Trophoblast cell (in vitro differentiated cells and primary cell): ENCODE results near the gene PLCH1.
A peak's percentile ranks its signal among the peaks of the same experiment; 100 is the strongest.

Experiments used
- DNase-seq, 2 donors: peaks; one replicate each; pipeline ENCODE4 v3.0.0-alpha.2; 2016
- H2AFZ ChIP-seq: 2 replicates; pipeline ENCODE4 v1.6.1; 2013; ENCODE audit warnings: low read length, moderate library complexity, mild to moderate bottlenecking; ENCODE audit not compliant: insufficient read depth, poor library complexity
- H2AK5ac ChIP-seq: 2 replicates; pipeline ENCODE4 v1.6.1; 2013; ENCODE audit warnings: mild to moderate bottlenecking, low read length
- H2BK120ac ChIP-seq: 2 replicates; pipeline ENCODE4 v1.6.1; 2013; ENCODE audit warnings: low read length, mild to moderate bottlenecking, moderate library complexity; ENCODE audit not compliant: insufficient read depth, poor library complexity
- H2BK12ac ChIP-seq: 2 replicates; pipeline ENCODE4 v1.6.1; 2013; ENCODE audit warnings: mild to moderate bottlenecking, low read length, moderate library complexity
- H2BK5ac ChIP-seq: 2 replicates; pipeline ENCODE4 v1.6.1; 2013; ENCODE audit warnings: low read length, low read depth, moderate library complexity, mild to moderate bottlenecking; ENCODE audit not compliant: poor library complexity
- H3K14ac ChIP-seq: 2 replicates; pipeline ENCODE4 v1.6.1; 2013; ENCODE audit warnings: mild to moderate bottlenecking, low read length
- H3K18ac ChIP-seq: 2 replicates; pipeline ENCODE4 v1.6.1; 2013; ENCODE audit warnings: mild to moderate bottlenecking, low read length
- H3K23ac ChIP-seq: 2 replicates; pipeline ENCODE4 v1.6.1; 2013; ENCODE audit warnings: low read length
- H3K27ac ChIP-seq: 2 replicates; pipeline ENCODE4 v1.5.1; 2013; ENCODE audit warnings: low read depth, mild to moderate bottlenecking, inconsistent platforms, low read length, moderate library complexity
- H3K27me3 ChIP-seq: 2 replicates; pipeline ENCODE4 v1.6.1; 2013; ENCODE audit warnings: inconsistent platforms, mild to moderate bottlenecking, low read length, moderate library complexity; ENCODE audit not compliant: insufficient read depth
- H3K36me3 ChIP-seq, 2 experiments: 1 replicate in 1 of 2; 2 replicates in 1 of 2; pipeline ENCODE4 v1.6.1; 2013; ENCODE audit warnings: low read length in 2 of 2, mild to moderate bottlenecking in 2 of 2, moderate library complexity in 1 of 2; ENCODE audit not compliant: insufficient read depth in 2 of 2, control insufficient read depth in 1 of 2
- H3K4ac ChIP-seq: 2 replicates; pipeline ENCODE4 v1.6.1; 2013; ENCODE audit warnings: low read depth, mild to moderate bottlenecking, low read length, moderate library complexity
- H3K4me1 ChIP-seq, 2 experiments: 1 replicate in 1 of 2; 2 replicates in 1 of 2; pipeline ENCODE4 v1.6.1; 2013; ENCODE audit warnings: low read length in 2 of 2, mild to moderate bottlenecking in 2 of 2, moderate library complexity in 1 of 2; ENCODE audit not compliant: insufficient read depth in 2 of 2, control insufficient read depth in 1 of 2
- H3K4me2 ChIP-seq: 2 replicates; pipeline ENCODE4 v1.6.1; 2013; ENCODE audit warnings: inconsistent platforms, mild to moderate bottlenecking, low read length, moderate library complexity
- H3K4me3 ChIP-seq: 2 replicates; pipeline ENCODE4 v1.5.1; 2013; ENCODE audit warnings: mild to moderate bottlenecking, low read depth, low read length, inconsistent platforms
- H3K79me1 ChIP-seq: one replicate; pipeline ENCODE4 v1.6.1; 2013; ENCODE audit warnings: low read length
- H3K79me2 ChIP-seq: 2 replicates; pipeline ENCODE4 v1.6.1; 2013; ENCODE audit warnings: low read length, mild to moderate bottlenecking; ENCODE audit not compliant: control insufficient read depth, insufficient read depth, poor library complexity
- H3K9ac ChIP-seq: 2 replicates; pipeline ENCODE4 v1.6.1; 2013; ENCODE audit warnings: mild to moderate bottlenecking, low read length
- H3K9me3 ChIP-seq: 2 replicates; pipeline ENCODE4 v1.6.1; 2013; ENCODE audit warnings: low read depth, mild to moderate bottlenecking, control low read depth, inconsistent platforms, low read length; ENCODE audit not compliant: insufficient read depth
- H4K12ac ChIP-seq: 2 replicates; pipeline ENCODE4 v1.6.1; 2013; ENCODE audit warnings: low read depth, mild to moderate bottlenecking, low read length, moderate library complexity
- H4K8ac ChIP-seq: 2 replicates; pipeline ENCODE4 v1.6.1; 2013; ENCODE audit warnings: low read depth, mild to moderate bottlenecking, low read length, moderate library complexity
- H4K91ac ChIP-seq: one replicate; pipeline ENCODE4 v1.6.1; 2013; ENCODE audit warnings: low read depth, mild to moderate bottlenecking, low read length, moderate library complexity
- WGBS: extraction: QIAGEN DNeasy Blood & Tissue Kit; methylation state at CpG from one replicate; pipeline ENCODE4 v1.1.7; 2013; ENCODE audit warnings: missing lambda C conversion rate; ENCODE audit not compliant: insufficient read length, insufficient coverage; ENCODE audit errors: extremely low coverage; 5-methylcytosine and 5-hydroxymethylcytosine counted together

PLCH1 gene

DNA sequence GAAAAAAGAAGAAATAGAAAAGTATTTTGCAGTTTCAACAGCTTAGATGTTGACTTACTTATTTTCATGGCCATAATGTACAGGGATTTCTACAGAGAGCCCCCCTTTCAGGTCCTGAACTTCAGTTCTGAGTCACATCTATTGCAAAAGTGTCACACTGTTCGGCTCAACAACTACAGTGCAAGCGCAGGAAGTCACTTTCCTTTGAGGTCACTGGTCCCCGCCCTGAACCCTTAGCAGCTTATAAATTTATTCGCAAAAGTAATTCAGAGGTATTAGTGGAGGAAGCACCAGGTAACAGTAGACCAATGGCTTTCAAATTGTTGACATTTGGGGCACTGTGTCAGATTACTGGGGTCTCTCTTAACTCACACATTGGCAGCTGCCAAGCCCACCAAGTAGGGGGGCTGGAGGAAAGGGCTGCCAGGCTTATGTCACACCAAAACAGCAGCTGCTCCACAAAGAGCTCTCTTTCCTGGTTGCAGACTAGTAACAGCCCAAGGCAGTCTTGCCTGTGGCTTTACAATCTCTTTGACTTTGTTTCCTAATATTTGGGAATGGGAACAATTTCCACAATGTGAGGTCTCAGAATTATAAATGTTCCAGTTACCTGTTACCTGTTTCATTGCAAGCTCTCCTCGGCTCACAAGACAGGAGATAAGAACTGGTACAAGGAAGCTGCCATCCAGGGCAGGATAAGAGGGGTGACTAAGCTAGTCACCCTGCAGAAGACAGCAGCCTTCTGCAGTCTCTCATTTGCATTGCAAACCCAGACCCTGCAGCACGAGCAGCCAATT, 321.1 kb downstream of the PLCH1 start:
- H3K4ac ChIP-seq: peak overlapping the region; percentile 58
- H2BK5ac ChIP-seq: peak overlapping the region; percentile 64
- no peaks in the 10 kb centered on the region for H3K9me3 ChIP-seq
- H3K23ac ChIP-seq: no peak overlapping the region
- peak overlapping the region; percentile 93 for H4K91ac ChIP-seq
- no peak overlapping the region for H2AFZ ChIP-seq
- peak overlapping the region; percentile 77 for H3K14ac ChIP-seq
- no peak overlapping the region for H3K18ac ChIP-seq
- peak overlapping the region; percentile 79 for H4K8ac ChIP-seq
- peak overlapping the region; percentile 0 for H3K4me2 ChIP-seq
- H2AK5ac ChIP-seq: no peak overlapping the region
- H2BK12ac ChIP-seq: peak overlapping the region; percentile 23
- H3K27me3 ChIP-seq: no peaks in the 10 kb centered on the region
- no peak overlapping the region for H4K12ac ChIP-seq
- peak overlapping the region; percentile 89 for H3K27ac ChIP-seq
- peaks cover 2% of the 10 kb centered on the region for H3K79me2 ChIP-seq
- peak overlapping the region; percentile 72 for H2BK120ac ChIP-seq
- H3K4me3 ChIP-seq: no peak overlapping the region
- WGBS: no CpG with 5 or more reads among the region's 6 CpGs
- peaks cover 11% of the 10 kb centered on the region for H3K79me1 ChIP-seq
- no peaks in the 10 kb centered on the region for H3K36me3 ChIP-seq
- peaks cover 10 to 13% of the 10 kb centered on the region in 2 experiments for H3K4me1 ChIP-seq
- no peak overlapping the region for H3K9ac ChIP-seq
- peak in 1 of 2 donors; percentile 94 for DNase-seq

DNA sequence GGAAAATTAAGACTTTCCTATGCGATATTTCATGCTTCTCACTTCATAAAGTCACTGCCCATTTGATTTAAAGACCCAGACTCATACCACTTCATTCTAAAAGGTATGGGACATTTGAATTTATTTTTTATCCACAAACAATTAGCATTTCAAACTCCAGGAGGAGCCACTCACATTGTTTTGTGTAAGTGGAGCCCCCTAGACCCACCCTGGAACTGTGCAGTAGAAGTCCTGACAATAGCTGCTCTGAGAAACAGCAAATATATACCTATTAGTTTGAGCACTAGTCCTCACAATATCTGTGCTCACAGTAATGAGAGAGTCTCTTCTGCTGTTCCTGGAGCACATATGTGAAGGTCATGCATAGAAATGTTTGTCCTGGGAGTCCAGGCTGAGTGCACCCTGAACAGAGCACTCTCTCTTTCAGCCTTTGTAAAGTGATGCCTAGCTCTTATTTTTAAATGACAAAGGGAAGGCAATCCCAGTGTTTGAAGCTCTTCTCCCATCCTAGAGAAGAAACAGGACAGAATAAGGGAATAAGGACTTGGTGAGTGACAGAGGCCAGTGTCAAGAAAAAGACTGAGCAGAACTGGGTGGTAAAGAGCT, 323.9 kb downstream of the PLCH1 start:
- no peak overlapping the region for H2BK120ac ChIP-seq
- no peak overlapping the region for H3K9ac ChIP-seq
- H3K4me2 ChIP-seq: no peak overlapping the region
- no peak overlapping the region for H2AFZ ChIP-seq
- H4K12ac ChIP-seq: no peak overlapping the region
- no peak overlapping the region for H3K18ac ChIP-seq
- H2BK5ac ChIP-seq: no peak overlapping the region
- no peak overlapping the region for H3K4ac ChIP-seq
- H3K4me1 ChIP-seq: peaks cover 6 to 9% of the 10 kb centered on the region in 2 experiments
- no peak overlapping the region for H2BK12ac ChIP-seq
- H3K4me3 ChIP-seq: no peak overlapping the region
- H3K23ac ChIP-seq: no peak overlapping the region
- no peaks in the 10 kb centered on the region for H3K9me3 ChIP-seq
- H3K79me2 ChIP-seq: peaks cover 2% of the 10 kb centered on the region
- no peak overlapping the region for H4K8ac ChIP-seq
- H3K14ac ChIP-seq: no peak overlapping the region
- DNase-seq: no peak
- H3K79me1 ChIP-seq: peaks cover 8% of the 10 kb centered on the region
- no peak overlapping the region for H2AK5ac ChIP-seq
- no peaks in the 10 kb centered on the region for H3K27me3 ChIP-seq
- H3K36me3 ChIP-seq: no peaks in the 10 kb centered on the region
- no peak overlapping the region for H4K91ac ChIP-seq
- WGBS: no CpG with 5 or more reads among the region's 1 CpG
- H3K27ac ChIP-seq: no peak overlapping the region

DNA sequence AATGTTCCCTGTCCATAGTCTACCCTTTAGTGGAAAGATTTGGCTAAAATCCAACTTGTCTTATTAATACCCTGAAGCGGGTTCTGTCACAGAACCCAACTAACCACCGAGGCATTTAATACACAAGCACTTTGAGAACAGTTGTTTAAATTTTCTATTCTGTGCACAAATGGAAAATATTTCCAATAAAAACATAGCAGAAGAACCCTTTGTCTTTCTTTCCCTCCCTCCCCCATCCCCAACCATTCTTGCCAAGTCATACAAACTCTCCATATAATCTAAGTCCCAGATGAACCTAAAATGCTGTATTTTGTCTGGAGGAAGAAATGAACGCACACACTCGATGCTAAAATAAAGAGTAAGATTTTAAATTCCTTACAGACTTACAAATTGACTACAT, 324.5 kb downstream of the PLCH1 start:
- Histone ChIP-seq H3K4me3 (no peak overlapping the region), H4K91ac (no peak overlapping the region), H2AK5ac (no peak overlapping the region), H3K4me2 (no peak overlapping the region), H3K27ac (no peak overlapping the region), H3K23ac (no peak overlapping the region), H3K27me3 (no peaks in the 10 kb centered on the region), H3K79me2 (peaks cover 2% of the 10 kb centered on the region), H3K4ac (no peak overlapping the region), H3K36me3 (no peaks in the 10 kb centered on the region), H2BK5ac (no peak overlapping the region), H3K18ac (no peak overlapping the region), H3K79me1 (peaks cover 8% of the 10 kb centered on the region), H3K9ac (no peak overlapping the region), H3K4me1 (peaks cover 6 to 7% of the 10 kb centered on the region in 2 experiments), H4K12ac (no peak overlapping the region), H2BK12ac (no peak overlapping the region), H2BK120ac (no peak overlapping the region), H4K8ac (no peak overlapping the region), H2AFZ (no peak overlapping the region), H3K14ac (no peak overlapping the region), H3K9me3 (no peaks in the 10 kb centered on the region)
- no peak for DNase-seq
- no CpG with 5 or more reads among the region's 4 CpGs for WGBS

DNA sequence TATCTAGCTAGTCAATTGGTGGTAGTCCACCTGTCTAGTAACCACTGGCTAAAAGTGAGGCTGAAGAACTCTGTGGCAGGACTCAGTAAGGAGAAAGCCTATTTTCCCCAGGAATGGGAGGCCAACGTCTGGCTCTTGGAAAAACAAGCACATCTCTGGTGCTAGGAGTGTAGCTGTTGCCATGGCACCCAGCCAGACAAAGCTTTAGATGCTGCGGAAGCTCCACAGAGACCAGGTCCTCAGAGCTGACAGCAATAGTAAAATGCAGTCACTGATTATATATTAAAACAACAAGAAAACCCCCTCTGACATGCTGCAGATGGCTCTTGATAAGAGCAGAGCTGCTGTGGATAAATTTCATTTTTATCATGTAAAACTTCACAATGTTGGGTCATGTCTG, 326.5 kb downstream of the PLCH1 start:
- Histone ChIP-seq H3K4me3 (no peak overlapping the region), H2BK120ac (no peak overlapping the region), H3K23ac (no peak overlapping the region), H2BK5ac (no peak overlapping the region), H2BK12ac (no peak overlapping the region), H3K79me1 (peaks cover under 1% of the 10 kb centered on the region), H3K79me2 (no peaks in the 10 kb centered on the region), H3K9ac (no peak overlapping the region), H4K8ac (no peak overlapping the region), H3K9me3 (no peaks in the 10 kb centered on the region), H2AK5ac (no peak overlapping the region), H4K12ac (no peak overlapping the region), H3K27ac (no peak overlapping the region), H3K14ac (no peak overlapping the region), H2AFZ (no peak overlapping the region), H4K91ac (no peak overlapping the region), H3K27me3 (no peaks in the 10 kb centered on the region), H3K18ac (no peak overlapping the region), H3K36me3 (no peaks in the 10 kb centered on the region), H3K4me1 (peaks cover under 1 to 2% of the 10 kb centered on the region in 2 experiments), H3K4me2 (no peak overlapping the region), H3K4ac (no peak overlapping the region)
- no CpG with 5 or more reads among the region's 2 CpGs for WGBS
- DNase-seq: no peak
